Esophagus muscularis mucosa (tissue), 4 donors: ENCODE results near the gene RHBDD2. TPM values are rescaled to one million over a fixed set of nuclear protein-coding genes. Genes with fewer than 3 reads are reported as not detected.

Experiments used
- DNase-seq: peaks from one replicate; pipeline ENCODE4 v3.0.0-alpha.2; 2017; ENCODE audit errors: extremely low spot score
- H3K27ac ChIP-seq, 4 donors: fragments of 200-600 bp; sonication (generic); replicated peaks in 1 of 4; 1 replicate in 3 of 4; 2 replicates in 1 of 4; pipeline ENCODE4 v1.5.1; 2016 to 2019; ENCODE audit warnings: mild to moderate bottlenecking in 1 of 4
- H3K27me3 ChIP-seq, 4 donors: fragments of 200-600 bp; sonication (generic); one replicate each; pipeline versions ENCODE4 v1.5.1 to v1.6.0; 2016 to 2019
- H3K36me3 ChIP-seq, 4 donors: fragments of 200-600 bp; sonication (generic); one replicate each; pipeline ENCODE4 v1.5.1; 2016 to 2019
- H3K4me1 ChIP-seq, 4 donors: fragments of 200-600 bp; sonication (generic); one replicate each; pipeline ENCODE4 v1.5.1; 2016 to 2019
- H3K4me3 ChIP-seq, 4 donors: fragments of 200-600 bp; sonication (generic); 1 replicate in 2 of 4; 2 replicates in 2 of 4; pipeline ENCODE4 v1.5.1; 2016 to 2019; ENCODE audit warnings: mild to moderate bottlenecking in 4 of 4, moderate library complexity in 1 of 4
- H3K9me3 ChIP-seq, 4 donors: fragments of 200-600 bp; sonication (generic); 1 replicate in 3 of 4; 2 replicates in 1 of 4; pipeline ENCODE4 v1.5.1; 2016 to 2019
- EP300 ChIP-seq: sonication (generic); formaldehyde crosslinking; IDR thresholded peaks from one replicate; pipeline ENCODE4 v1.6.1; 2017; ENCODE audit warnings: antibody characterized with exemption
- POLR2A ChIP-seq: fragments of 450-650 bp; IDR thresholded peaks from one replicate; pipeline ENCODE4 v1.6.1; 2017; ENCODE audit warnings: antibody characterized with exemption, moderate library complexity, mild to moderate bottlenecking, low read depth
- POLR2AphosphoS5 ChIP-seq, 2 donors: sonication (generic); formaldehyde crosslinking; IDR thresholded peaks; one replicate each; pipeline ENCODE4 v1.6.1; 2017; ENCODE audit warnings: antibody characterized with exemption in 2 of 2
- WGBS: methylation state at CpG from one replicate; pipeline ENCODE4 v1.1.5; 2018; 5-methylcytosine and 5-hydroxymethylcytosine counted together
- intact Hi-C: fragments of 100-400 bp; cut with DNase I; formaldehyde crosslinking; loops from one replicate; pipeline ENCODE4 v1.15.1; 2023
- total RNA-seq, 4 donors: library from RNA; depleted of rRNA; stranded (reverse); fragments of >200 nt; gene quantifications; one replicate each; pipeline versions ENCODE4 v1.1.0 to v1.2.1, GENCODE V29; 2016
- TF ChIP-seq, protein P1 (sequence below), 3 experiments: fragments of 200-600 bp in 2 of 3; fragments of 450-650 bp in 1 of 3; sonication (generic) in 2 of 3; IDR thresholded peaks; one replicate each; pipeline ENCODE4 v1.5.1; 2017 to 2019; ENCODE audit warnings: antibody characterized with exemption in 3 of 3, mild to moderate bottlenecking in 2 of 3, moderate library complexity in 1 of 3

RHBDD2 gene
- total RNA-seq, 4 donors from 2014 or later, result 19.1 to 40.2 (median 32.6) TPM

GRCh38 chr7:75924889-75925288 is 46.1 kb downstream of the RHBDD2 start:
- Histone ChIP-seq H3K36me3 (peaks cover 0 to 8% (median 6%) of the 10 kb centered on the region in 4 donors), H3K27ac (no peak overlapping the region), H3K4me3 (no peak overlapping the region), H3K4me1 (peaks cover 0 to 29% (median 13%) of the 10 kb centered on the region in 4 donors), H3K27me3 (no peaks in the 10 kb centered on the region), H3K9me3 (no peaks in the 10 kb centered on the region)
- intact Hi-C loops, result no loop called here
- TF ChIP-seq, protein P1, sequence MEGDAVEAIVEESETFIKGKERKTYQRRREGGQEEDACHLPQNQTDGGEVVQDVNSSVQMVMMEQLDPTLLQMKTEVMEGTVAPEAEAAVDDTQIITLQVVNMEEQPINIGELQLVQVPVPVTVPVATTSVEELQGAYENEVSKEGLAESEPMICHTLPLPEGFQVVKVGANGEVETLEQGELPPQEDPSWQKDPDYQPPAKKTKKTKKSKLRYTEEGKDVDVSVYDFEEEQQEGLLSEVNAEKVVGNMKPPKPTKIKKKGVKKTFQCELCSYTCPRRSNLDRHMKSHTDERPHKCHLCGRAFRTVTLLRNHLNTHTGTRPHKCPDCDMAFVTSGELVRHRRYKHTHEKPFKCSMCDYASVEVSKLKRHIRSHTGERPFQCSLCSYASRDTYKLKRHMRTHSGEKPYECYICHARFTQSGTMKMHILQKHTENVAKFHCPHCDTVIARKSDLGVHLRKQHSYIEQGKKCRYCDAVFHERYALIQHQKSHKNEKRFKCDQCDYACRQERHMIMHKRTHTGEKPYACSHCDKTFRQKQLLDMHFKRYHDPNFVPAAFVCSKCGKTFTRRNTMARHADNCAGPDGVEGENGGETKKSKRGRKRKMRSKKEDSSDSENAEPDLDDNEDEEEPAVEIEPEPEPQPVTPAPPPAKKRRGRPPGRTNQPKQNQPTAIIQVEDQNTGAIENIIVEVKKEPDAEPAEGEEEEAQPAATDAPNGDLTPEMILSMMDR (IDR thresholded peaks at IDR 0.05), result no peak
- TF ChIP-seq POLR2AphosphoS5 (IDR thresholded peaks at IDR 0.05) (no peak), POLR2A (no peak), EP300 (no peak)
- DNase-seq, result no peak
- WGBS, result 75% methylated on average over 2 of the region's 2 CpGs

DNA sequence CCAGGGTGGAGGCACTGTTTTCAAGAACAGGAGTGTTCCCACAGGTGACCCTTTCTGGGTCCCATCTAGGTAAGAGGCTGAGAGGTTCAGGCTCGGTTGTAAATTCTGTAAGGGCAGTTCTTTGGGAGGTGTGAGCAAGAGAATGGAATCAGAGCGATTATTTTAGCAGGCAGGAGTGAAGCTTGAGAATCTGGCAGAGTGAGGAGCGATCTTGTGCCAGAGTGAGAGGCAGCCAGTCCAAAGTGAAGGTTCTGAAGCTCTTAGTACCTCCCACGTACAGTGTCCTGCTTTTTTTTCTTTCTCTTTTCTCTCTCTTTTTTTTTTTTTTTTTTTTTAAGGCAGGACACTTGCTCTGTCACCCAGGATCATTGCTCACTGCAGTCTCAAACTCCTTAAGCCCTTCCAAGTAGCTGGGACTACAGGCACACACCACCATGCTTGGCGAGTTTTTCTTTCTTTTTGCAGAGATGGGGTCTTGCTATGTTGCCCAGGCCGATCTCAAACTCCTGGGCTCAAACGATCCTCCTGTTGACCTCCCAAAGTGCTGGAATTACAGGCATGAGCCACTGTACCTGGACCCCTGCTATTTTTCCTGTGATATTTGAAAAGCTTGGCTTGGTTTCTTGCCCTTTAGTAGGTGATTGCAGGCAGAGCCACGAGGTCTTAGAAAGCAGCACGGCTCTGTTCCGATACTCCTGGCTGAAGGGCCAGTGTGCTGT is 47.0 kb downstream of the RHBDD2 start:
- no peak overlapping the region for H3K27ac ChIP-seq
- no peaks in the 10 kb centered on the region for H3K9me3 ChIP-seq
- H3K27me3 ChIP-seq, result no peaks in the 10 kb centered on the region
- peaks cover 0 to 8% (median 6%) of the 10 kb centered on the region in 4 donors for H3K36me3 ChIP-seq
- intact Hi-C loops, result no loop called here
- H3K4me3 ChIP-seq, result no peak overlapping the region
- TF ChIP-seq POLR2AphosphoS5 (IDR thresholded peaks at IDR 0.05), result no peak
- TF ChIP-seq EP300, result no peak
- TF ChIP-seq, protein P1 (IDR thresholded peaks at IDR 0.05), result no peak
- TF ChIP-seq POLR2A, result no peak
- DNase-seq, result no peak
- 76% methylated on average over 10 of the region's 10 CpGs for WGBS
- H3K4me1 ChIP-seq, result peaks cover 0 to 26% (median 13%) of the 10 kb centered on the region in 4 donors

- peaks cover 0 to 12% (median 9%) of the 10 kb centered on the region in 4 donors for H3K4me1 ChIP-seq
- intact Hi-C loops, result no loop called here
- no peak overlapping the region for H3K27ac ChIP-seq
- no peak for DNase-seq
- no peak overlapping the region for H3K4me3 ChIP-seq
- H3K9me3 ChIP-seq, result no peaks in the 10 kb centered on the region
- TF ChIP-seq POLR2A, result no peak
- no peaks in the 10 kb centered on the region for H3K27me3 ChIP-seq
- WGBS, result 86% methylated on average over 2 of the region's 4 CpGs
- H3K36me3 ChIP-seq, result peaks cover 0 to 8% (median 4%) of the 10 kb centered on the region in 4 donors
Measured at GRCh38 chr7:75928568-75928914, 49.7 kb downstream of the RHBDD2 start.

- intact Hi-C loops, result no loop called here
- WGBS, result 70% methylated on average over 5 of the region's 5 CpGs
- TF ChIP-seq, protein P1 (IDR thresholded peaks at IDR 0.05), result no peak
- TF ChIP-seq POLR2A (no peak), EP300 (no peak), POLR2AphosphoS5 (IDR thresholded peaks at IDR 0.05) (no peak)
- no peak for DNase-seq
- peaks cover 0 to 8% (median 4%) of the 10 kb centered on the region in 4 donors for H3K36me3 ChIP-seq
- H3K4me1 ChIP-seq, result peaks cover 0 to 12% (median 5%) of the 10 kb centered on the region in 4 donors
- no peaks in the 10 kb centered on the region for H3K27me3 ChIP-seq
- H3K9me3 ChIP-seq, result no peaks in the 10 kb centered on the region
- no peak overlapping the region for H3K27ac ChIP-seq
- H3K4me3 ChIP-seq, result no peak overlapping the region
Measured at GRCh38 chr7:75931680-75932079, 52.8 kb downstream of the RHBDD2 start.

GRCh38 chr7:75937958-75938786 is 59.3 kb downstream of the RHBDD2 start:
- no peaks in the 10 kb centered on the region for H3K9me3 ChIP-seq
- H3K27me3 ChIP-seq, result no peaks in the 10 kb centered on the region
- WGBS, result 76% methylated on average over 12 of the region's 15 CpGs
- H3K4me3 ChIP-seq, result no peak overlapping the region
- no peak for DNase-seq
- peaks cover 8 to 19% (median 14%) of the 10 kb centered on the region in 4 donors for H3K4me1 ChIP-seq
- H3K36me3 ChIP-seq, result peaks cover 0 to 6% (median 0%) of the 10 kb centered on the region in 4 donors
- TF ChIP-seq, protein P1 (IDR thresholded peaks at IDR 0.05), result no peak
- TF ChIP-seq POLR2A (no peak), POLR2AphosphoS5 (IDR thresholded peaks at IDR 0.05) (peak in 1 of 2 donors; percentile 72), EP300 (no peak)
- no peak overlapping the region for H3K27ac ChIP-seq
- intact Hi-C loops, result no loop called here
